Thoracic aorta (tissue), 2 donors: ENCODE measurements around the gene ADPRHL1. TPM values are rescaled to one million over a fixed set of nuclear protein-coding genes. Genes with fewer than 3 reads are reported as not detected.
"Not testable (repeated sequence)": the region's sequence is repeated elsewhere in the genome, so short reads cannot be mapped to it uniquely, and the experiment has no call there.

ENCODE experiments used
- ATAC-seq: fragments of 150-250 bp; one replicate; pipeline ENCODE4 v1.8.0; 2017; ENCODE audit warnings: low read depth; ENCODE audit not compliant: insufficient number of reproducible peaks, low FRiP score
- DNase-seq: peaks from one replicate; pipeline ENCODE4 v3.0.0-alpha.2; 2020; ENCODE audit warnings: low spot score
- H3K27ac ChIP-seq, 2 donors: fragments of 200-600 bp; sonication (generic); 1 replicate in 1 of 2; 2 replicates in 1 of 2; pipeline ENCODE4 v1.5.1; 2016; ENCODE audit warnings: mild to moderate bottlenecking in 2 of 2, moderate library complexity in 2 of 2
- H3K27me3 ChIP-seq: fragments of 200-600 bp; sonication (generic); replicated peaks from 2 replicates; pipeline ENCODE4 v1.6.0; 2016; ENCODE audit warnings: mild to moderate bottlenecking; ENCODE audit not compliant: insufficient read depth
- H3K36me3 ChIP-seq: fragments of 200-600 bp; sonication (generic); one replicate; pipeline ENCODE4 v1.5.1; 2016
- H3K4me1 ChIP-seq, 2 donors: fragments of 200-600 bp; sonication (generic); 1 replicate in 1 of 2; 2 replicates in 1 of 2; pipeline versions ENCODE4 v1.5.1 to v1.6.0; 2016; ENCODE audit warnings: low read depth in 2 of 2, mild to moderate bottlenecking in 1 of 2; ENCODE audit not compliant: control insufficient read depth in 1 of 2
- H3K4me3 ChIP-seq: fragments of 200-600 bp; sonication (generic); 2 replicates; pipeline ENCODE4 v1.5.1; 2016; ENCODE audit warnings: mild to moderate bottlenecking
- H3K9me3 ChIP-seq: fragments of 200-600 bp; sonication (generic); 2 replicates; pipeline ENCODE4 v1.5.1; 2016
- CTCF ChIP-seq: fragments of 200-600 bp; sonication (generic); IDR thresholded peaks from one replicate; pipeline ENCODE4 v1.5.1; 2019; ENCODE audit warnings: antibody characterized with exemption
- total RNA-seq, 2 donors: library from RNA; depleted of rRNA; stranded (reverse); fragments of >200 nt; gene quantifications; one replicate each; pipeline versions ENCODE4 v1.1.0 to v1.2.3, GENCODE V29; 2016

Gene ADPRHL1
- total RNA-seq, 2 donors from 2014 or later = 11.8 to 12.6 TPM

- H3K9me3 ChIP-seq = no peaks in the 10 kb centered on the region
- ATAC-seq = no peak
- H3K27ac ChIP-seq = no peak overlapping the region
- no peaks in the 10 kb centered on the region for H3K36me3 ChIP-seq
- DNase-seq = no peak
- TF ChIP-seq CTCF = no peak
- H3K27me3 ChIP-seq = no peaks in the 10 kb centered on the region
- no peaks in the 10 kb centered on the region for H3K4me1 ChIP-seq
- H3K4me3 ChIP-seq = no peak overlapping the region
These were observed 79.3 kb downstream of the ADPRHL1 start for GRCh38 chr13:113373811-113374485.

DNA sequence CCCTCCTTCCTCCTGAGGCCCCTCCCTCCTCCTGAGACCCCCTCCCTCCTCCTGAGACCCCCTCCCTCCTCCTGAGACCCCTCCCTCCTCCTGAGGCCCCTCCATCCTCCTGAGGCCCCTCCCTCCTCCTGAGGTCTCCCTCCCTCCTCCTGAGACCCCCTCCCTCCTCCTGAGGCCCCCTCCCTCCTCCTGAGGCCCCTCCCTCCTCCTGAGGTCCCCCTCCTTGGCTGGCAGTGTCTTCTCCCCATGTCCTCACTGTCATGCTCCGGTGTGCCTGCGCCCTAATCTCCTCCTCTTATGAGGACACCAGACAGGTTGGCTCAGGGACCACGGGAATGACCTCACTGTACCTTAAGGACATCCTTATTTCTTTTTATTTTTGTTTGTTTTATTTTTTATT is 81.6 kb downstream of the ADPRHL1 start:
- not testable (repeated sequence) for H3K36me3 ChIP-seq, H3K27me3 ChIP-seq, H3K4me1 ChIP-seq, H3K9me3 ChIP-seq, H3K27ac ChIP-seq, ATAC-seq, H3K4me3 ChIP-seq, DNase-seq

- H3K27ac ChIP-seq = no peak overlapping the region
- no peaks in the 10 kb centered on the region for H3K4me1 ChIP-seq
- no peak for DNase-seq
- no peak overlapping the region for H3K4me3 ChIP-seq
- no peaks in the 10 kb centered on the region for H3K36me3 ChIP-seq
- no peaks in the 10 kb centered on the region for H3K9me3 ChIP-seq
- no peaks in the 10 kb centered on the region for H3K27me3 ChIP-seq
- no peak for ATAC-seq
- TF ChIP-seq CTCF = no peak
These were observed 82.2 kb downstream of the ADPRHL1 start for GRCh38 chr13:113371061-113371460.

- Histone ChIP-seq H3K9me3 (no peaks in the 10 kb centered on the region), H3K4me1 (peaks cover 0 to 1% of the 10 kb centered on the region in 2 donors), H3K36me3 (no peaks in the 10 kb centered on the region), H3K27ac (no peak overlapping the region), H3K4me3 (no peak overlapping the region), H3K27me3 (no peaks in the 10 kb centered on the region)
- no peak for DNase-seq
- ATAC-seq = no peak
- no peak for TF ChIP-seq CTCF
These were observed 83.4 kb downstream of the ADPRHL1 start for GRCh38 chr13:113369881-113370280.

GRCh38 chr13:113369189-113369588 is 84.1 kb downstream of the ADPRHL1 start:
- no peak for ATAC-seq
- TF ChIP-seq CTCF = no peak
- H3K4me3 ChIP-seq = no peak overlapping the region
- H3K36me3 ChIP-seq = no peaks in the 10 kb centered on the region
- no peak overlapping the region for H3K27ac ChIP-seq
- no peaks in the 10 kb centered on the region for H3K9me3 ChIP-seq
- H3K4me1 ChIP-seq = peaks cover 0 to 5% of the 10 kb centered on the region in 2 donors
- no peaks in the 10 kb centered on the region for H3K27me3 ChIP-seq
- no peak for DNase-seq

DNA sequence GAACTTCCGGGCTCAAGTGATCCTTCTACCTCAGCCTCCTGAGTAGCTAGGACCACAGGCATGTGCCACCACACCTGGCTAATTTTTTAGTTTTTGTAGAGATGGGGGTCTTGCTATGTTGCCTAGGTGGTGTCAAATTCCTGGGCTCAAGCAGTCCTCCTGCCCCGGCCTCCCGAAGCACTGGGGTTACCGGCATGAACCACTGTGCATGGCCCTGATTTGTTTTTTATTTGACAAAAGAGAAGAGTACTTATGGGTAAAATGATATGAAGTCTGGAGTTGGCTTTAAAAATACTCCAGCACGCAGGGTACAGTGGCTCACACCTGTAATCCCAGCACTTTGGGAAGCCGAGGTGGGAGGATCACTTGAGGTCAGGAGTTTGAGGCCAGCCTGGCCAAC is 84.9 kb downstream of the ADPRHL1 start:
- not testable (repeated sequence) for H3K27me3 ChIP-seq, H3K27ac ChIP-seq, H3K9me3 ChIP-seq, H3K4me3 ChIP-seq, DNase-seq, ATAC-seq, H3K36me3 ChIP-seq, H3K4me1 ChIP-seq
